Ishikawa (cell line): ENCODE measurements around the gene PMS1.

Experiments used
- CEBPB ChIP-seq: IDR thresholded peaks from 2 replicates; pipeline ENCODE4 v1.6.1; 2012
- CREB1 ChIP-seq: IDR thresholded peaks from 2 replicates; pipeline ENCODE4 v1.6.1; 2012; ENCODE audit warnings: low read depth
- EGR1 ChIP-seq: IDR thresholded peaks from 2 replicates; pipeline ENCODE4 v1.6.1; 2012
- EP300 ChIP-seq: IDR thresholded peaks from 2 replicates; pipeline ENCODE4 v1.6.1; 2012; ENCODE audit warnings: borderline replicate concordance
- FOXM1 ChIP-seq: IDR thresholded peaks from 2 replicates; pipeline ENCODE4 v1.6.1; 2012; ENCODE audit warnings: low read depth, borderline replicate concordance
- NFIC ChIP-seq: IDR thresholded peaks from 2 replicates; pipeline ENCODE4 v1.6.1; 2012
- RAD21 ChIP-seq: IDR thresholded peaks from 2 replicates; pipeline ENCODE4 v1.6.1; 2012; ENCODE audit warnings: low read depth
- TAF1 ChIP-seq: IDR thresholded peaks from 2 replicates; pipeline ENCODE4 v1.6.1; 2012; ENCODE audit warnings: low read depth, mild to moderate bottlenecking
- TCF12 ChIP-seq: IDR thresholded peaks from 2 replicates; pipeline ENCODE4 v1.6.1; 2012; ENCODE audit warnings: low read depth
- TEAD4 ChIP-seq: IDR thresholded peaks from 2 replicates; pipeline ENCODE4 v1.6.1; 2012
- YY1 ChIP-seq: IDR thresholded peaks from 2 replicates; pipeline ENCODE4 v1.6.1; 2012; ENCODE audit warnings: low read depth
- ZBTB7A ChIP-seq: IDR thresholded peaks from 2 replicates; pipeline ENCODE4 v1.6.1; 2012; ENCODE audit warnings: low read depth
- TF ChIP-seq, protein P1 (sequence below): IDR thresholded peaks from 2 replicates; pipeline ENCODE4 v1.6.1; 2012
- TF ChIP-seq, protein P2 (sequence below): IDR thresholded peaks from 2 replicates; pipeline ENCODE4 v1.6.1; 2012
- TF ChIP-seq, protein P3 (sequence below): IDR thresholded peaks from 2 replicates; pipeline ENCODE4 v1.6.1; 2012; ENCODE audit warnings: low read depth, mild to moderate bottlenecking

The PMS1 gene

DNA sequence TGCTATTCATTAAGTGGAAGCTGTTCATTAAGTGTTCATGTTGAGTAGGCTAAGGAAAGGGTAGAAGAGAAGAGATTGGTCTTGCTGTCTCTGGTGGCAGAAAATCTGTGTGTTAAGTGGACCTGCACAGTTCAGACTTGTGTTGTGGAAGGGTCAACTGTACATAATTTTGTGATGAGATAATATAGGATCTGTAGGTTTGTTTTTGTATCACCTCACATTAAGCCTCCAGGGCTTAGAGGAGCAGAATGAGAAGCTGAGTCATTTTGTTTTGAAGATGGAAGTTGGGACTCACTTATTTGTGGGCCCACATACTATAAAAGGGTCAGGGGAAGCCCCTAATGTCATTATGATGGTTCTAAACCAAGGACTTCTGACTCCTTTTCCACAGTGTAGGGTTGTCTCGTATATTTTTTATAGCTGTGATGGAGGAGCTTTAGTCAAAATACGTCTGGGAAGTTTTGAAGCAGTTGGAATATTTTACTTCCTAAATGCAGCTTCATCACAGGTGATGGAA is 18.2 kb downstream of the PMS1 start:
- TF ChIP-seq TEAD4 (no peak), CREB1 (no peak), TCF12 (no peak), ZBTB7A (no peak), FOXM1 (no peak), CEBPB (no peak), TAF1 (no peak), NFIC (no peak), EGR1 (no peak), YY1 (no peak)
- TF ChIP-seq, protein P1, sequence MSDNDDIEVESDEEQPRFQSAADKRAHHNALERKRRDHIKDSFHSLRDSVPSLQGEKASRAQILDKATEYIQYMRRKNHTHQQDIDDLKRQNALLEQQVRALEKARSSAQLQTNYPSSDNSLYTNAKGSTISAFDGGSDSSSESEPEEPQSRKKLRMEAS, result no peak
- TF ChIP-seq, protein P2, sequence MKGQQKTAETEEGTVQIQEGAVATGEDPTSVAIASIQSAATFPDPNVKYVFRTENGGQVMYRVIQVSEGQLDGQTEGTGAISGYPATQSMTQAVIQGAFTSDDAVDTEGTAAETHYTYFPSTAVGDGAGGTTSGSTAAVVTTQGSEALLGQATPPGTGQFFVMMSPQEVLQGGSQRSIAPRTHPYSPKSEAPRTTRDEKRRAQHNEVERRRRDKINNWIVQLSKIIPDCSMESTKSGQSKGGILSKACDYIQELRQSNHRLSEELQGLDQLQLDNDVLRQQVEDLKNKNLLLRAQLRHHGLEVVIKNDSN, result no peak
- TF ChIP-seq, protein P3, sequence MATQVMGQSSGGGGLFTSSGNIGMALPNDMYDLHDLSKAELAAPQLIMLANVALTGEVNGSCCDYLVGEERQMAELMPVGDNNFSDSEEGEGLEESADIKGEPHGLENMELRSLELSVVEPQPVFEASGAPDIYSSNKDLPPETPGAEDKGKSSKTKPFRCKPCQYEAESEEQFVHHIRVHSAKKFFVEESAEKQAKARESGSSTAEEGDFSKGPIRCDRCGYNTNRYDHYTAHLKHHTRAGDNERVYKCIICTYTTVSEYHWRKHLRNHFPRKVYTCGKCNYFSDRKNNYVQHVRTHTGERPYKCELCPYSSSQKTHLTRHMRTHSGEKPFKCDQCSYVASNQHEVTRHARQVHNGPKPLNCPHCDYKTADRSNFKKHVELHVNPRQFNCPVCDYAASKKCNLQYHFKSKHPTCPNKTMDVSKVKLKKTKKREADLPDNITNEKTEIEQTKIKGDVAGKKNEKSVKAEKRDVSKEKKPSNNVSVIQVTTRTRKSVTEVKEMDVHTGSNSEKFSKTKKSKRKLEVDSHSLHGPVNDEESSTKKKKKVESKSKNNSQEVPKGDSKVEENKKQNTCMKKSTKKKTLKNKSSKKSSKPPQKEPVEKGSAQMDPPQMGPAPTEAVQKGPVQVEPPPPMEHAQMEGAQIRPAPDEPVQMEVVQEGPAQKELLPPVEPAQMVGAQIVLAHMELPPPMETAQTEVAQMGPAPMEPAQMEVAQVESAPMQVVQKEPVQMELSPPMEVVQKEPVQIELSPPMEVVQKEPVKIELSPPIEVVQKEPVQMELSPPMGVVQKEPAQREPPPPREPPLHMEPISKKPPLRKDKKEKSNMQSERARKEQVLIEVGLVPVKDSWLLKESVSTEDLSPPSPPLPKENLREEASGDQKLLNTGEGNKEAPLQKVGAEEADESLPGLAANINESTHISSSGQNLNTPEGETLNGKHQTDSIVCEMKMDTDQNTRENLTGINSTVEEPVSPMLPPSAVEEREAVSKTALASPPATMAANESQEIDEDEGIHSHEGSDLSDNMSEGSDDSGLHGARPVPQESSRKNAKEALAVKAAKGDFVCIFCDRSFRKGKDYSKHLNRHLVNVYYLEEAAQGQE, result no peak

DNA sequence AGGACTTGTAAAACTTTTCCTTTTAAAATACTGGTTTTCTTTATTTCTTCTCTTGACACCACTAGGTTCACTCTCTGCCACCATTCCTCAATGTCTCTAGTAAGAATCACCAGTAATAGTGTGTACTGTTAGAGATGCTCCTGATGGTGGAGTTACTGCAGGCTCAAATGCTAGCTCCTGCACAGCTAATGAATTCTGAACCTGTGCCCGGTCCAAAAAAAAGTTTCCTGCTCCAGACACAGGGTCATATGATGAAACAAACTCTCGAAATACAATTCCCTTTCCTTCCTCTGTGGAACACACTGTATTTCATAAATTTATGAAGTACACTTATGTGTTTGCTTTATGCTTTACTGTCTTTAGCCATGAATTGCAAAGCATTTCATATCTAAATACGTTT is 19.2 kb downstream of the PMS1 start:
- TF ChIP-seq FOXM1, result no peak
- TF ChIP-seq CEBPB, result no peak
- TF ChIP-seq, protein P1, result no peak
- no peak for TF ChIP-seq TEAD4
- no peak for TF ChIP-seq TCF12
- TF ChIP-seq EP300, result no peak
- no peak for TF ChIP-seq YY1
- TF ChIP-seq, protein P3, result no peak
- no peak for TF ChIP-seq ZBTB7A
- no peak for TF ChIP-seq RAD21
- TF ChIP-seq CREB1, result no peak
- TF ChIP-seq TAF1, result no peak

DNA sequence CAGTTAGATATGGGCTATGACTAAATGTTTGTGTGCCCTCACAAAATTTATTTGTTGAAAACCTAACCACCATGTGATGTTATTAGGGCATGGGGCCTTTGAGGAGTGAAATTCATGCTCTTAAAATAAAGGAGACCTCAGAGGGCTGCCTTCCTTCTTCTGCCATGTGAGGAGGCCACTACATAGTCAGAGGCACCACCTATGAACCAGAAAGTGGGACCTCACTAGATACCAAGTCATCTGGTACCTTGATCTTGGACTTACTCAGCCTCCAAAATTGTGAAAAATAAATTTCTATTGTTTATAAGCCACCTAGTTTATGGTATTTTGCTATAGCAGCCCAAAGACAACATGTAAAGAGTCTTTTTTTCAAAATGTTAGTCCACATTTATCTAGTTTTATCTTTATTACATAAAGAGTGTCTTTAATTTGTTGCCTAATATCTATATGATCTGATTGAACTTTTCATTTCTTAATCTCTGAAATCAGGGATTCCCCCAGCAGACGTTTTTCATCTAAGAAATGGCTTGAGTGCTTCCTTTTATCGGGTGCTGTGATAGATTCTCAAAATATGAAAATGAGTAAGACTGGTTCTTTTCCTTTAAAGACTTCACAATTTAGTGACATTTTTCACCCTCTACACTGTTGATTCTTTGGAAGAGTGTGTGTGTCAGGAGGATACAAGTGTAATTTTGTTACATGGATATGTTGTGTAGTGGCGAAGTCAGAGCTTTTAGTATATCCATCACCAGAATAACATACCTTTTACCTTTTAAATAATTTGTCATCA is 34.2 kb downstream of the PMS1 start:
- TF ChIP-seq NFIC (no peak), CEBPB (no peak), CREB1 (no peak)

DNA sequence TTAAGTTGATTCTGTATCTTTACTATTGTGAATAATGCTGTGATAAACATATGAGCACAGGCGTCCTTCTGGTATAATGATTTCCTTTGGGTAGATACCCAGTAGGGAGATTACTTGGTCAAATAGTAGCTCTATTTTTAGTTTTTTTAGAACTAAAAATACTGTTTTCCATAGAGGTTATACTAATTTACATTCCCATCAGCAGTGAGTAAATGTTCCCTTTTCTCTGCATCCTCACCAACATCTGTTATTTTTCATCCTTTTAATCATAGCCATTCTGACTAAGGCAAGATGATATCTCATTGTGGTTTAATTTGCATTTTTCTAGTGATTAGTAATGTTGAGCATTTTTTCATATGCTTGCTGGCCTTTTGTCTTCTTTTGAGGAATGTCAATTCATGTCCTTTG is 35.1 kb downstream of the PMS1 start:
- TF ChIP-seq RAD21 (no peak), TEAD4 (no peak), NFIC (no peak), TAF1 (no peak), FOXM1 (no peak), CEBPB (no peak)
- TF ChIP-seq, protein P3, result no peak
- TF ChIP-seq, protein P1, result no peak
- TF ChIP-seq, protein P2, result no peak
